Heart left ventricle (tissue), 13 donors: ENCODE results near the gene GCSAM.
"Not testable (repeated sequence)": the region's sequence is repeated elsewhere in the genome, so short reads cannot be mapped to it uniquely, and the experiment has no call there.

Experiments used
- POLR2A ChIP-seq, 2 donors: fragments of 450-650 bp; IDR thresholded peaks; one replicate each; pipeline ENCODE4 v1.6.1; 2017; ENCODE audit warnings: antibody characterized with exemption in 2 of 2, mild to moderate bottlenecking in 2 of 2, moderate library complexity in 2 of 2
- TF ChIP-seq, protein P1 (sequence below), 12 donors: fragments of 200-600 bp; sonication (generic) in 4 of 12; IDR thresholded peaks; one replicate each; pipeline versions ENCODE4 v1.5.0 to v1.8.0; 2018 to 2022; ENCODE audit warnings: antibody characterized with exemption in 12 of 12, mild to moderate bottlenecking in 5 of 12
- donor health status: ischemic (EF 13 %, LVEDD 7.1; RV severe dilation, severe dysfunction).
- donor health status: DM: no; HTN: yes; CAD: no.
- donor health status: DM: no; HTN: no; CAD: no.
- donor health status: ischemic (EF 25% LVEDD 6.9; RV normal size, moderate dysfunction).
- donor health status: ischemic (EF 25% LVEDD 5.7; RV mildly dilated, moderate dysfunction).
- donor health status: ischemic (EF 35%, LVEDD 5.7; RV mildly dilated, moderate dysfunction).
- donor health status: nonischemic (EF 11% LVEDD 7.7; RV severe dilation, severe dysfunction).
- donor health status: DM: yes; HTN: yes; CAD: no.
- donor health status: PGD.
- donor health status: ischemic (EF 29% LVEDD 5.4; RV normal size, mild dysfunction).
- donor health status: nonischemic (EF 23%, LVEDD 6.1; RV moderate dilation, normal function).

DNA sequence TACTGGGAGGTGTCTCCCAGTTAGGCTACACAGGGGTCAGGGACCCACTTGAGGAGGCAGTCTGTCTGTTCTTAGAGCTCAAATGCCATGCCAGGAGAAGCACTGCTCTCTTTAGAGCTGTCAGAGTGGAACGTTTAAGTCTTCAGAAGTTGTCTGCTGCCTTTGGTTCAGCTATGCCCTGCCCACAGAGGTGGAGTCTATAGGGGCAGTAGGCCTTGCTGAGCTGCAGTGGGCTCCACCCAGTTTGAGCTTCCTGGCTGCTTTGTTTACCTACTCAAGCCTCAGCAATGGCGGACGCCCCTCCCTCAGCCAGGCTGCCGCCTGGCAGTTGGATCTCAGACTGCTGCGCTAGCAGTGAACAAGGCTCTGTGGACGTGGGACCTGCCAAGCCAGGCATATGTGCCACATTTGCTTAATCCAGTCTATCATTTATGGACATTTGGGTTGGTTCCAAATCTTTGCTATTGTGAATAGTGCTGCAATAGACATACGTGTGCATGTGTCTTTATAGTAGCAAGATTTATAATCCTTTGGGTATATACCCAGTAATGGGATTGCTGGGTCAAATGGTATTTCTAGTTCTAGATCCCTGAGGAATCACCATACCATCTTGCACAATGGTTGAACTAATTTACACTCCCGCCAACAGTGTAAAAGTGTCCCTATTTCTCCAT is 60.5 kb downstream of the GCSAM start:
- TF ChIP-seq, protein P1, sequence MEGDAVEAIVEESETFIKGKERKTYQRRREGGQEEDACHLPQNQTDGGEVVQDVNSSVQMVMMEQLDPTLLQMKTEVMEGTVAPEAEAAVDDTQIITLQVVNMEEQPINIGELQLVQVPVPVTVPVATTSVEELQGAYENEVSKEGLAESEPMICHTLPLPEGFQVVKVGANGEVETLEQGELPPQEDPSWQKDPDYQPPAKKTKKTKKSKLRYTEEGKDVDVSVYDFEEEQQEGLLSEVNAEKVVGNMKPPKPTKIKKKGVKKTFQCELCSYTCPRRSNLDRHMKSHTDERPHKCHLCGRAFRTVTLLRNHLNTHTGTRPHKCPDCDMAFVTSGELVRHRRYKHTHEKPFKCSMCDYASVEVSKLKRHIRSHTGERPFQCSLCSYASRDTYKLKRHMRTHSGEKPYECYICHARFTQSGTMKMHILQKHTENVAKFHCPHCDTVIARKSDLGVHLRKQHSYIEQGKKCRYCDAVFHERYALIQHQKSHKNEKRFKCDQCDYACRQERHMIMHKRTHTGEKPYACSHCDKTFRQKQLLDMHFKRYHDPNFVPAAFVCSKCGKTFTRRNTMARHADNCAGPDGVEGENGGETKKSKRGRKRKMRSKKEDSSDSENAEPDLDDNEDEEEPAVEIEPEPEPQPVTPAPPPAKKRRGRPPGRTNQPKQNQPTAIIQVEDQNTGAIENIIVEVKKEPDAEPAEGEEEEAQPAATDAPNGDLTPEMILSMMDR (IDR thresholded peaks at IDR 0.05), result not testable (repeated sequence)
- TF ChIP-seq POLR2A (IDR thresholded peaks at IDR 0.05), result not testable (repeated sequence)
